Coronary artery (tissue), 2 donors: ENCODE measurements around the gene SLC23A2.
A peak's percentile ranks its signal among the peaks of the same experiment; 100 is the strongest.

ENCODE experiments used
- DNase-seq: peaks from one replicate; pipeline ENCODE4 v3.0.0-alpha.2; 2017; ENCODE audit warnings: low spot score
- H3K27ac ChIP-seq, 2 donors: fragments of 200-600 bp; sonication (generic); one replicate each; pipeline ENCODE4 v1.5.1; 2016 to 2019
- H3K4me3 ChIP-seq: fragments of 200-600 bp; sonication (generic); 2 replicates; pipeline ENCODE4 v1.5.1; 2016; ENCODE audit warnings: mild to moderate bottlenecking, moderate library complexity
- CTCF ChIP-seq: fragments of 200-600 bp; sonication (generic); IDR thresholded peaks from one replicate; pipeline ENCODE4 v1.5.1; 2019; ENCODE audit warnings: antibody characterized with exemption

Gene SLC23A2

GRCh38 chr20:4959592-4959991 is 41.7 kb downstream of the SLC23A2 start:
- TF ChIP-seq CTCF, result no peak
- no peak overlapping the region for H3K27ac ChIP-seq
- no peak overlapping the region for H3K4me3 ChIP-seq
- no peak for DNase-seq

GRCh38 chr20:4957939-4958362 is 43.4 kb downstream of the SLC23A2 start:
- no peak overlapping the region for H3K4me3 ChIP-seq
- no peak overlapping the region for H3K27ac ChIP-seq
- no peak for DNase-seq
- TF ChIP-seq CTCF, result no peak

- TF ChIP-seq CTCF, result no peak
- no peak for DNase-seq
- Histone ChIP-seq H3K4me3 (no peak overlapping the region), H3K27ac (no peak overlapping the region)
Measured at GRCh38 chr20:4957187-4957586, 44.1 kb downstream of the SLC23A2 start.

GRCh38 chr20:4956200-4956810 is 45.0 kb downstream of the SLC23A2 start:
- peak; percentile 70 for TF ChIP-seq CTCF
- no peak overlapping the region for H3K4me3 ChIP-seq
- no peak for DNase-seq
- no peak overlapping the region for H3K27ac ChIP-seq

- H3K27ac ChIP-seq, result no peak overlapping the region
- TF ChIP-seq CTCF, result no peak
- H3K4me3 ChIP-seq, result no peak overlapping the region
- DNase-seq, result no peak
Measured at GRCh38 chr20:4953881-4954280, 47.4 kb downstream of the SLC23A2 start.

GRCh38 chr20:4952229-4952628 is 49.1 kb downstream of the SLC23A2 start:
- no peak for DNase-seq
- no peak overlapping the region for H3K4me3 ChIP-seq
- no peak overlapping the region for H3K27ac ChIP-seq
- no peak for TF ChIP-seq CTCF

- no peak for TF ChIP-seq CTCF
- no peak for DNase-seq
- Histone ChIP-seq H3K27ac (peak overlapping the region; percentile 55 to 72), H3K4me3 (no peak overlapping the region)
Measured at GRCh38 chr20:4951299-4951698, 50.0 kb downstream of the SLC23A2 start.
